Nephron progenitor cell (in vitro differentiated cells): ENCODE measurements around the gene LTBP4.
"Not testable (repeated sequence)": the region's sequence is repeated elsewhere in the genome, so short reads cannot be mapped to it uniquely, and the experiment has no call there.

Source experiments
- DNase-seq: peaks from one replicate; pipeline ENCODE4 v3.0.0; 2021
- H3K27ac Mint-ChIP-seq: 2 replicates; pipeline ENCODE4 v1.8.0; 2021; ENCODE audit warnings: mild to moderate bottlenecking, moderate library complexity, mixed read lengths
- H3K27me3 Mint-ChIP-seq: 2 replicates; pipeline ENCODE4 v1.8.0; 2021; ENCODE audit warnings: mild to moderate bottlenecking, low read depth, mixed read lengths; ENCODE audit not compliant: poor library complexity
- H3K36me3 Mint-ChIP-seq: 2 replicates; pipeline ENCODE4 v1.8.0; 2021; ENCODE audit warnings: low read depth, mixed read lengths
- H3K4me1 Mint-ChIP-seq: 2 replicates; pipeline ENCODE4 v1.8.0; 2021; ENCODE audit warnings: mixed read lengths
- H3K4me3 Mint-ChIP-seq: 2 replicates; pipeline ENCODE4 v1.8.0; 2021; ENCODE audit warnings: mild to moderate bottlenecking, moderate library complexity, mixed read lengths
- H3K9me3 Mint-ChIP-seq: 2 replicates; pipeline ENCODE4 v1.8.0; 2021; ENCODE audit warnings: mild to moderate bottlenecking, moderate library complexity, mixed read lengths
- CTCF ChIP-seq: fragments of 200-600 bp; sonication (generic); IDR thresholded peaks from 2 replicates; pipeline ENCODE4 v1.5.0; 2021; ENCODE audit warnings: antibody characterized with exemption

Gene LTBP4

GRCh38 chr19:40642757-40643305 lies 41.7 kb downstream of the LTBP4 start:
- DNase-seq = no peak
- Mint-ChIP-seq H3K27me3 (peaks cover 12% of the 10 kb centered on the region), H3K36me3 (no peaks in the 10 kb centered on the region), H3K4me1 (peaks cover 32% of the 10 kb centered on the region), H3K4me3 (no peak overlapping the region), H3K27ac (no peak overlapping the region), H3K9me3 (peaks cover 4% of the 10 kb centered on the region)
- no peak for TF ChIP-seq CTCF

GRCh38 chr19:40646743-40647254 lies 45.6 kb downstream of the LTBP4 start:
- Mint-ChIP-seq H3K4me1 (peaks cover 18% of the 10 kb centered on the region), H3K4me3 (no peak overlapping the region), H3K27ac (no peak overlapping the region)

GRCh38 chr19:40649903-40650675 lies 48.9 kb downstream of the LTBP4 start:
- not testable (repeated sequence) for H3K4me3 Mint-ChIP-seq, H3K36me3 Mint-ChIP-seq, H3K27ac Mint-ChIP-seq, H3K27me3 Mint-ChIP-seq, DNase-seq
- Mint-ChIP-seq H3K4me1 (peaks cover 14% of the 10 kb centered on the region), H3K9me3 (peaks cover 12% of the 10 kb centered on the region)

More at GRCh38 chr19:40646743-40647254, 45.6 kb downstream of the LTBP4 start:
- H3K27me3 Mint-ChIP-seq = peaks cover 5% of the 10 kb centered on the region
- H3K36me3 Mint-ChIP-seq = no peaks in the 10 kb centered on the region
- H3K9me3 Mint-ChIP-seq = peaks cover 12% of the 10 kb centered on the region
- TF ChIP-seq CTCF = no peak
- DNase-seq = no peak

GRCh38 chr19:40650749-40651305 lies 49.7 kb downstream of the LTBP4 start:
- peaks cover 5% of the 10 kb centered on the region for H3K27me3 Mint-ChIP-seq
- H3K27ac Mint-ChIP-seq = no peak overlapping the region
- H3K36me3 Mint-ChIP-seq = no peaks in the 10 kb centered on the region
- no peak overlapping the region for H3K4me3 Mint-ChIP-seq
- peaks cover 10% of the 10 kb centered on the region for H3K4me1 Mint-ChIP-seq
- no peak for TF ChIP-seq CTCF
- peaks cover 12% of the 10 kb centered on the region for H3K9me3 Mint-ChIP-seq
- no peak for DNase-seq

- H3K4me3 Mint-ChIP-seq, H3K36me3 Mint-ChIP-seq, H3K4me1 Mint-ChIP-seq: not testable (repeated sequence)
These were observed 51.1 kb downstream of the LTBP4 start for GRCh38 chr19:40652303-40652702.

GRCh38 chr19:40655684-40656083 lies 54.5 kb downstream of the LTBP4 start:
- H3K4me3 Mint-ChIP-seq, H3K4me1 Mint-ChIP-seq, H3K36me3 Mint-ChIP-seq: not testable (repeated sequence)

More at GRCh38 chr19:40652303-40652702, 51.1 kb downstream of the LTBP4 start:
- H3K9me3 Mint-ChIP-seq, H3K27me3 Mint-ChIP-seq, H3K27ac Mint-ChIP-seq, DNase-seq: not testable (repeated sequence)

GRCh38 chr19:40658031-40658430 lies 56.9 kb downstream of the LTBP4 start:
- Mint-ChIP-seq H3K9me3 (no peaks in the 10 kb centered on the region), H3K36me3 (no peaks in the 10 kb centered on the region), H3K27me3 (peaks cover 25% of the 10 kb centered on the region), H3K4me1 (no peaks in the 10 kb centered on the region), H3K27ac (no peak overlapping the region), H3K4me3 (no peak overlapping the region)
- no peak for DNase-seq
- TF ChIP-seq CTCF = no peak

More at GRCh38 chr19:40655684-40656083, 54.5 kb downstream of the LTBP4 start:
- not testable (repeated sequence) for DNase-seq, H3K27ac Mint-ChIP-seq, H3K9me3 Mint-ChIP-seq
- H3K27me3 Mint-ChIP-seq = peaks cover 22% of the 10 kb centered on the region
